Measurements from ENCODE around the gene TMC7.
"Not testable (repeated sequence)": the region's sequence is repeated elsewhere in the genome, so short reads cannot be mapped to it uniquely, and the experiment has no call there.

Gene TMC7

DNA sequence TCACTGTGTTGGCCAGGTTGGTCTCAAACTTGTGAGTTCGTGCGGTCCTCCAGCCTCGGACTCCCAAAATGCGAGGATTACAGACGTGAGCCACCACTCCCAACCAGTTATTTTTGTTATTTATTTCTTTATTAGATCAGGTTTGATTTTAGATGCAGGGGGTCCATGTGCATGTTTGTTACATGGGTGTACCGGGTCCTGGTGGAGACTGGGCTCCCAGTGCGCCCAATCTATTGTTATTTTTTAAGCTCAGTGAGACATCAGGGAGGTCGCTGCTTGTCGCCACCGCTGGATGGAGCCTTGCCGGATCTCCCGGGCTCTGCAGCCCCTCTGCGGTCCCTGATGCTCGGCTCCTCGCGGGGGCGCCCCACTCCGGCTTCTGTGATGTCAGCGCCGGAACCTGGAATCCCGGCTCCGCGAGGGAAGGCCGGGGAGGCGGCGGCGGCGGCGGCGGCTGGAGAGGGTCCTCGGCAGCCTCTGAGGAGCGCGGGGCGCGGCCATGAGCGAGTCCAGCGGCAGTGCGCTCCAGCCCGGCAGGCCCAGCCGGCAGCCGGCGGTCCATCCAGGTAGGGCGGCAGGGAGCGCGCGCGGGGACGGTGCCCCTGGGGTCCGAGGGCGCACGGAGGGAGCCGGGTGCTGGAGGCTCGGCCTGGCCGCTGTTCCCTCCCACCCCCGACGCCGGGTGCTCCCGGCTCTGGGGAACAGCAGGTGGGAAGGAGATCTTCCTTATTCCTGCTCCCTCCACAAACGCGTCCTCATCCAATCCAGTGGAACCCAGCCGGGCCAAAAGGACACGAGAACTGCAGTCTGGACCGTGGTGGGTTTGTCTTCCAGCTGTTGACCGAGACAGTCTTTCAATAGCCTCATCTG, at the start of gene TMC7:
Gene TMC7 (plus strand): TSS at position 370 of the 870 bp plus-strand sequence. CDS start 130 bp downstream, at position 500.
- peak in 1 of 3 donors; percentile 20 for DNase-seq (ENCODE audit: low read depth in 3 of 3)

DNA sequence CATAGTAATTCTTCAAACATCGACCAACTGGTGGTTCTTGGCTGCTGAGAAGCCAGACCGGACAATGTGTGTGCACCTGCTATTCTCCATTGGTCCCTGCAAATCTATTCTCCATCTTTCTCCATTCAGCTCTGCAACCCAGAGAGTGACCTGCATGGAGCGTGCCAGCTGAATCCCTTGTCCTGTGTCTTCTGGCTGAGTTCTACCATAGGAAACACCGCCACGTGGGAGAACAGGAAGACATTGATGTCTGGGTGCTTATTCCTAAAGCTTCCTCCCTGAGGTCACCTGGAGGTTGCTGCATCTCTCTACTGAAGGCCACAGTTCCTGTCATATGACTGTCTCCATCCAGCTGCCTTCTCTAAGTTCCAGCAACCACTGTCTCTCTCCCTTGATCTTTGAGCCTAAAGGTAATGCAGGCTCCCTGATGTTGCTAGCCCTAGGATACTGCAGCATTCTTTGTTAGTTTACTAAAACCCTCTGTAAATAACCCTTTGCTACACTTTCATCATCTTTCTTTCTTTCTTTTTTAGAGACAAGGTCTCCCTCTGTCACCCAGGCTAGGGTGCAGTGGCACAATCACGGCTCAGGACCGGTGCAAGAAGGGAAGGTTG, 46.9 kb upstream of the TMC7 start:
- no peak for DNase-seq (ENCODE audit: low read depth in 3 of 3)

DNA sequence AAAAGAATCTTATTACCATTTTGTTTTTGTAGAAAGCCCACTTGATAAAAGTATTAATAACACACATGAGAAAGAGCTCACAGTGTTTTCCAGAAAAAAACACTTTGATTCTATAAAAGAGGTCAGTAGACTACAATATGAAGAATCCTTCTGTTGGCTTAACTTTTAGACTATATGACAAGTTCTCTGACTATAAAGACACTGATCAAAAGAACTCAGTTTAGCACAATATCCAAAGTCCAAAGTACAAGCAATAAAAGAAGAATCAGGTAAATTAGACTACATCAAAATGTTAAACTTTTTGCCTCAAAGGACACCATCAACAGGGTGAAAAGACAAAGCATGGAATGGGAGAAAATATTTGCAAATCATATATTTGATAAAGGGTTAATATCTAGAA, 46.3 kb upstream of the TMC7 start:
- no peak for DNase-seq (ENCODE audit: low read depth in 3 of 3)

DNA sequence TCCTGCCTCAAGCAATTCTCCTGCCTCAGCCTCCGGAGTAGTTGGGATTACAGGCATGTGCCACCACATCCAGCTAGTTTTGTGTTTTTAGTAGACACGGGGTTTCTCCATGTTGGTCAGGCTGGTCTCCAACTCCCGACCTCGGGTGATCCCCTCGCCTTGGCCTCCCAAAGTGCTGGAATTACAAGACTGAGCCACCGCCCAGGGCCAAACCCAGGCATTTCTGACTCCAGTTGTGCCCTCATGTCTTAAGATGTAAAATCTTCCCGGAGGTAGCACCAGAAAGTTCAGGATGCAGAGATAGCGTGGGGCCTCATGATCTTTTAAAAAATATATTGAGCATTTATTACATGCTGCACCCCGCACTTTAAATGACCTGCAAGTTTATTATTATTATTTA, 44.7 kb upstream of the TMC7 start:
- DNase-seq (ENCODE audit: low read depth in 3 of 3): no peak

DNA sequence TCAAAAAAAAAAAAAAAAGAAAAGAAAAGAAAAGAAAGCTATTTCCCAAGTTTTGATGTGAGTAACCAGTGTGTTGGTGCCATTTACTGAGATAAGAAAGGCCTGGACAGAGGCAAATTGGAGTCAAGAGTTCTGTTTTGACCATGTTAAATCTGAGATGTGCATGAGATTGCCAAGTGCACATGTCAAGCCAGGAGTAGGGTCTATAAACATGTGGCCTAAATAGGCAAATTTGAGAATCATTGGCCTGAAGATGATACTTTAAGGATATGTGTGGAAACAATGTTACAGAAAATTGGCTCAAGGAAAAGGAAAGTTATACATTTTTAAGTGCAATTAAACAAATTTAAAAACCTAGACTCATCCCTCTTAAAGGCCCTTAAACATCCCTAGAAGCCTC, 42.3 kb upstream of the TMC7 start:
- DNase-seq (ENCODE audit: low read depth in 3 of 3): no peak

DNA sequence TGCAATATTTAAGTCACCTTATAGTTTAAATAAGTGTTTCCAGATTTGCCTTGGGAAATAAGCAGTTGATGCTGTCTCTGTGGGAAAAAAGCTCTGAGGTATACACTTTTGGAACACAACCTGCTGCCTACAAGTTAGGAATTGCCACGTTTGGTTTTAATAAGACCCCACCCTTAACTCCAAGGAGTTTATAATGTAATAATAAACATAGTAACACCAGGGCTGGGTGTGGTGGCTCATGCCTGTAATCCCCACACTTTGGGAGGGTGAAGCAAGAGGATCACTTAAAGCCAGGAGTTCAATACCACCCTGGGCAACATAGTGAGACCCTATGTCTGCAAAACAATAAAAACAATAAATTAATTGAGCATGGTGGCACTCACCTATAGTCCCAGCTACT, 41.7 kb upstream of the TMC7 start:
- no peak for DNase-seq (ENCODE audit: low read depth in 3 of 3)

DNA sequence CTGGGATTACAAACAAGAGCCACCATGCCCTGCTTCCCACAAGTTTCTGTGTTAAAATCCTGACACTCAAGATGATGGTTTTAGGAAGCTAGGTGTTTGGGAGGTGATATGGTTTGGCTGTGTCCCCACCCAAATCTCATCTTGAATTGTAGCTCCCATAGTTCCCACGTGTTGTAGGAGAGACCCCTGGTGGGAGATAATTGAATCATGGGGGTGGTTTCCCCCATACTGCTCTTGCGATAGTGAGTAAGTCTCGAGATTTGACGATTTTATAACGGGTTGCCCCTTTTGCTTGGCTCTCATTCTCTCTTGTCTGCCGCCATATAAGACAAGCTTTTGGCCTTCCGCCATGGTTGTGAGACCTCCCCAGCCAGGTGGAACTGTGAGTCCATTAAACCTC, 40.3 kb upstream of the TMC7 start:
- DNase-seq (ENCODE audit: low read depth in 3 of 3): no peak

DNA sequence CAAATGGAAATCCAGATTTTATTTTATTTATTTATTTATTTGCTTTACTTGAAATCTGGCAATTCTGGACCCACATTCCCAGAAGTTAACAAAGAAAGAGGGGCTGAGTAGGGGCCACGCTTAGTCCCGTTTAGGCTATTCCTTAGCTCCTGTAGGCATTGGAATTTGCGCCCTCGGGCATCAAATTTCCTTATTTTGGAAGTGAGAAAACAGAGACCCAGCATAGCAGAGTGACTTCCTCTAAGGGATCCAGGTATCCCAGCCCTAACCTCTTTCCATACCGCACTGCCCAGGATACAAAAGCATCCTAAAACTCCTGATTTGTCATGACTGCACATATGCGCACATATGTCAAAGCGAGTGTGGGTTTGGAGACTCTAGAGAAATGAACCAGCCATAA, 38.5 kb upstream of the TMC7 start:
- DNase-seq (ENCODE audit: low read depth in 3 of 3): no peak

DNA sequence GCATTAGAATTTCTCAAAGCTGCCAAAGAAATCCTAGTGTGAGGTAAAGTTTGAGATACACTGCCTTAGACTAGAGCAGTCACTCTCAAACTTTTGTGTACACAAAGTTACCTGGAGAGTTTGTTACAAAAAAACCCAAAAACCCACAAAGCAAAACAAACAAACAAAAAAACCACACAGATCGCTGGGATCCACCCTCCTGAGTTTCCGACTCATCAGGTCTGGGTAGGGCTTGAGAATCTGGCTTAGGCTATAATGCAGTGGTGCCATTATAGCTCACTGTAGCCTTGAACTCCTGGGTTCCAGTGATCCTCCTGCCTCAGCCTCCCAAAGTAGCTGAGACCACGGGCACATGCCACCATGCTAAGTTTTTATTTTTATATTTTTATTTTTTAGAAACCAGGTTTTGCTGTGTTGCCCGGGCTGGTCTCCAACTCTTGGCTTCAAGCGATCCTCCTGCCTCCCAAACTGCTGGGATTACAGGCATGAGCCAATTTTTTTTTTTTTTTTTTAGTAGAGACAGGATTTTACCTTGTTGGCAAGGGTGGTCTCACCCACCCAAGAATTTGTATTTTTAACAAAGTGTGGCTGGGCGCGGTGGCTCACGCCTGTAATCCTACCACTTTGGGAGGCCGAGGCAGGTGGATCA, 35.2 kb upstream of the TMC7 start:
- DNase-seq (ENCODE audit: low read depth in 3 of 3): no peak

DNA sequence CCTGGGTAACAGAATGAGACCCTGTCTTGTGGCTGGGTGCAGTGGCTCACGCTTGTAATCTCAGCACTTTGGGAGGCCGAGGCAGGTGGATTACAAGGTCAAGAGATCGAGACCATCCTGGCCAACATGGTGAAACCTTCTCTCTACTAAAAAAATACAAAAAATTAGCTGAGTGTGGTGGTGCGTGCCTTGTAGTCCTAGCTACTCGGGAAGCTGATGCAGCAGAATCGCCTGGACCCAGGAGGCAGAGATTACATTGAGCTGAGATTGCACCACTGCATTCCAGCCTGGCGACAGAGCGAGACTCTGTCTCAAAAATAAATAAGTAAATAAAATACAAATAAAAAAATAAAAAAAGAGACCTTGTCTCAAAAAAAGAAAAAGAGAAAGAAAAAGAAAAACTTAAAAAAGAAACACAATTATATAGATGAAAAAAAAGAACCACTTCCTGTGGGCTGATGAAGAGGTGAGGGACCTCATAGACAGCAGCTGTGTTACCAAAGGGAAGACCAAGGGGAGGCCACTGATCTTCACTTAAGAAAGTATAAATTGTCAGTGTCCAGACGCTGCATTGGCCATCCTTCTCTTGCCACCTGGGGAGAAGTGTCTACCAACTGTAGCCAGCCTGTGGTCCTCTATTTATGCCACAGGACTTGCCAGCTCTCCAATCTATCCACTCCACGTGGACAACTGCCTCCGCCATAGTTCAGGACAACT, 33.1 kb upstream of the TMC7 start:
- no peak for DNase-seq (ENCODE audit: low read depth in 3 of 3)

DNA sequence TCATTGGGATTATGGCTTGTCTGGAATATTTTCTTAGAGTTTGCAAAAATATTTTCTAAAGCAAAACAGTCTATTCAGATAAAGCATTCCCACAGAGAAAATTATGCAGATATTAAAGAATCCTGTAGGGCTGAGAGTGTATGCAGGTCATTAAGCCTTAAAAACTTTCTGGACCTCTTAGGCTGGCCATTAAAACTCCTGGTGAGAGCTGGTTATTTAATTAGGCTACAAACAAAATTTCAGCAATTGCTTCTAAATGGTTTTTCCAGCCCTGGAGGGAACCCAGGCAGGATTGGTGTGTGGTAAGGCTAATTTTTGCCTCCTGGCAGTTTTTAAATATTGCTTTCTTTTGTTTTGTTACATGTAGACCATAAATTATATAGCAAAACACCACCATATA, 30.2 kb upstream of the TMC7 start:
- DNase-seq (ENCODE audit: low read depth in 3 of 3): no peak

DNA sequence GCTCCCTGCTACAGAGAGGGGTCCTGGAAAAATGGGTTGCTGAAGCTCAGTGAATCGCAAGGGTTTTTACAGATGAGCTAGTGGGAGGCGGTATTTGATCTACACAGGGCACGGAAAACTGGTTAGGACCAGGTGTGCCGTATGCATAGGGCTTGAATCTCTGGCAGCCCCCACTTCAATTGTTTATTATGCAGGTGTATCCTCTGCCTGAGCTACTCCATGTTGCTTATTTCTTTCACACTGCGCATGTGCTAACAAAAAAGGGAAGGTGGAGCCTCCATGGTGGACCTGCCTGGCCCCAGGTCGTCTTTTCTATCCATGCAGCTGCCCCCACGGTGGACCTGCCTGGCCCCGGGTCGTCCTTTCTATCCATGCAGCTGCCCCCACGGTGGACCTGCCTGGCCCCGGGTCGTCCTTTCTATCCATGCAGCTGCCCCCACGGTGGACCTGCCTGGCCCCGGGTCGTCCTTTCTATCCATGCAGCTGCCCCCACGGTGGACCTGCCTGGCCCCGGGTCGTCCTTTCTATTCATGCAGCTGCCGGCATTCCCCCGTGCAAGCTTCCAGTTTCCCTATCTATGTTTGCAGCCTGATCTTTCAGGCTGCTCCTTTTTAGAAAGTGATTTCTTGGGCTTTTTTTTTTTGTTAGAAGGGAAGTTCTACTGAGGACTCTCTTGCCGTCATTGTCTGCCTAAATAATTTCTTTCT, 27.7 kb upstream of the TMC7 start:
- not testable (repeated sequence) for DNase-seq (ENCODE audit: low read depth in 3 of 3)

DNA sequence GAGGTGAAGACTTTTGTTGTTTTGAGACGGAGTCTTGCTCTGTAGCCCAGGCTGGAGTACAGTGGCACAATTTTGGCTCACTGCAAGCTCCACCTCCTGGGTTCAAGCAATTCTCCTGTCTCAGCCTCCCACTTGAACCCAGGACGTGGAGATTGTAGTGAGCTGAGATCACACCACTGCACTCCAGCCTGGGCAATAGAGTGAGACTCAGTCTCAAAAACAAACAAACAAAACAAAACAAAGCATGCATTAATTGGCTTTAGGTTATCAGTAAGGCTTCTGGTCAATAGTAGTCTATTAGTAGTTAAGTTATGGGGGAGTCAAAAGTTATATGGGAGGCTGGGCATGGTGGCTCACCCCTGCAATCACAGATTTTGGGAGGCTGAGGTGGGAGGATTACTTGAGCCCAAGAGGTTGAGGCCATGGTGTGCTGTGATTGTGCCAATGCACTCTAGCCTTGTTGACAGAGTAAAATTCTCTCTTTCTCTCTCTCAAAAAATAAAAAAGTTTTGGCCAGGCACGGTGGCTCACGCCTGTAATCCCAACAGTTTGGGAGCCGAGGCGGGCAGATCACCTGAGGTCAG, 27.0 kb upstream of the TMC7 start:
- not testable (repeated sequence) for DNase-seq (ENCODE audit: low read depth in 3 of 3)

DNA sequence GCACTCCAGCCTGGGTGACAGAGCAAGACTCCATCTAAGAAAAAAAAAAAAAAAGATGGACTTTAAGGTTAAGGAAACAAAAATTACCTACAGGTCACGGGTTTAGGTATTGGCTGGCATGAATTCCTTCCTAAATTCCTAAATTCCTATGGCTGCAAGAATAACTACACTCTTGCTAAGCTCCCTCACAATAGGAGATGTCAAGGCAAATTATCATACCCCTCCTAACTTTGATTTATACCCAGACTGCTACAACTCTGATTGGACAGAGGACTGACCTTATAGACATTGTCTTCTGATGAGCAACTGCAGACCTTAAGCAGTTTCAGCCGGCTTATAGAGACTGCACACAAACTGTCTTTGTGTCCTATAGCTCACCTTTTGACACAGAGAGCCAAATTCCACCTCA, 25.1 kb upstream of the TMC7 start:
- no peak for DNase-seq (ENCODE audit: low read depth in 3 of 3)

DNA sequence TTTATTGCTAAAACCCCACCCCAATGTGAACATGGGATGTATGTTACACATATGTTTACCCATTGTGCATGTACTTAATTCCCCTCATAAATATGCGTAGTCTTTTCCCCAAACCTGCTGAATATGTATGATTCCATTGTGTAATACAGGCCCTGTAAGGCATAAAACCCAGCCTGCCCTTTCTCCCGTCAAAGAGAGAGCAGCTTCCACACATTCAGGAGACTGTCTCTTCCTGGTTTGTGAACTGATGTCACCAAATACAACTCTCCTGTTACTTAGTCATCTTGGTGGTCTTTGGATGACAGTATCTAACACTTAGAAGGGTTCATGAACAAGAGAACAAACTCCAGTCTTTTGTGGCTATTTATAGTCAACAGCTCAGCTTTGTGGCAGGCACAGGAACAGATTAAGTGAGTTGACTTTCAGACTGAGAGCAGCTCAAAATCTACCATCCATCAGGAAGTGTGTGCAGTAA, 24.7 kb upstream of the TMC7 start:
- DNase-seq (ENCODE audit: low read depth in 3 of 3): no peak

DNA sequence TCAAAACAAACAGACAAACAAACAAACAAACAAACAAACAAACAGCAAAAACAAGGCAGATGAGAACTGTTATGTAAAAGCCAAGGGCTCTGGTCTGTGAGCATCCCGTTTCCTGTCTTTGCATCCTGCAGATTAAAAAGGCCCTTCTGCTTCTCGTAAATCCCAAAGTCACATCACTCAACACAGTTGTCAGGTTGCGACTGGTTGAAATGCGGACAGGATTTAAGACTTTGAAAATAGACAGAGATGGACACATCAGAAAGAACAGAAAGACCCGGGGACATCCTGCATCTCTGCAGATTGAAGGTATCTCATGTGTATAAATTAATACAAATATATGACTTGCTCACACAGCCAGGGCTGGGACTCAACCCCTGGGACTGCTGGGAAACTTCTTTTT, 18.2 kb upstream of the TMC7 start:
- no peak for DNase-seq (ENCODE audit: low read depth in 3 of 3)

DNA sequence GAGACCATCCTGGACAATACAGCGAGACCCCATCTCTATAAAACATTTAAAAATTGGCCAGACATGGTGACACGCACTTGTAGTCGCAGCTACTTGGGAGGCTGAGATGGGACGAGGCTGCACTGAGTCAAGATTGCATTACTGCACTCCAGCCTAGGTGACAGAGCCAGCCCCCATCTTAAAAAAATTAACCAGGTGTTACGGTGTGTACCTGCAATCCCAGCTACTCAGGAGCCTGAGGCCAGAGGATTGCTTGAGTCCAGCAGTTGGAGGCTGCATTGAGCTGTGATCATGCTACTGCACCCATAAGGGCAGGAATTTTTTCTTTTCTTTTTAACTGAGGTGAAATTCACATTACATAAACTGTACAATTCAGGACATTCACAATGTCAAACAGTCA, 16.9 kb upstream of the TMC7 start:
- no peak for DNase-seq (ENCODE audit: low read depth in 3 of 3)

DNA sequence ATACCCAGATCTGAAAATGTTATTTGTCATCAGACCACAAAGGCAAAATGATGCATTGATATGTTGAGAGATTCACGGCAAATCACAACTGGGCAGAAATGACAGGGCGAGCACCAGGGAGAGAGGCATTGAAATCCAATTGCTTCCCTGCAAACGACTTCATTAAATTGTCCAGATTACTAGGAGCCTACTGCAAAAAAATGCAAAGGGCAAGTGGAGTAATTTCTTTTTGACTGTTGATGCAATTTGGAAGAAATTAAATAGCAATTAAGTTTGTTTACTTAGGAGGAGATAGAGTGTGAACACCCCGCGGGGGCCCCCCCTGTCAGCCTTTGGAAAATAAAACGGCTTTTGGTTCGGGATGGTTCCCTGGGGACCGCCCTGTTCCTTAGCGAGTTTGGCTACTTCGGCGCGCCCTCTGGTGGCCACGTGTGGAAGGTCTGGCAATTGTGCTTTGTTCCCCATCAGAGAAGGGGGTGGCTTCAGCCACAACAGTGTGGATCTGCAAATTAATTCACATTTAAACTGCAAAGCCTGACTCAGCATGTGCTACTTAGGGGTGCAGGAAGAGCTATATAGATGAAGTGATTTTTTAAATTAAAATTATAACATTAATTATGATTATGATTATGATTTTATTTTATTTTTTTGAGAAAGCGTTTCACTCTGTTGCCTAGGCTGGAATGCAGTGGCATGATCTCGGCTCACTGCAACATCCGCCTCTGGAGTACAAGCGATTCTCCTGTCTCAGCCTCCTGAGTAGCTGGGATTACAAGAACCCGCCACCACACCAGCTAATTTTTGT, 14.5 kb upstream of the TMC7 start:
- peak; percentile 52 to 68 (median 67) for DNase-seq (ENCODE audit: low read depth in 3 of 3)

DNA sequence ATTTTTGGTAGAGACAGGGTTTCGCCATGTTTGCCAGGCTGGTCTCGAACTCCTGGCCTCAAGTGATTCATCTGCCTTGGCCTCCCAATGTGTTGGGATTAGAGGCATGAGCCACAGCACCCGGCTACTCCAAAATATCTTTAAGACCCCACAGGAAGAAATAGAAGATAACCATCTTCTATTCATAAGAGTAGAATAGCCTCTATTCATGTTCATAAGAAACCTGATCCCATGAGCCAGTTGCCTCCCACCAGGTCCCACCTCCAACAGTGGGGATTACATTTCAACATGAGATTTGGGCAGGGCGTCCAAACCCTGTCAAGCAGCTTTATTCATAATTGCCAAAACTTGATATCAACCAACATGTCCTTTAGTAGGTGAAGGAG, 13.9 kb upstream of the TMC7 start:
- no peak for DNase-seq (ENCODE audit: low read depth in 3 of 3)

DNA sequence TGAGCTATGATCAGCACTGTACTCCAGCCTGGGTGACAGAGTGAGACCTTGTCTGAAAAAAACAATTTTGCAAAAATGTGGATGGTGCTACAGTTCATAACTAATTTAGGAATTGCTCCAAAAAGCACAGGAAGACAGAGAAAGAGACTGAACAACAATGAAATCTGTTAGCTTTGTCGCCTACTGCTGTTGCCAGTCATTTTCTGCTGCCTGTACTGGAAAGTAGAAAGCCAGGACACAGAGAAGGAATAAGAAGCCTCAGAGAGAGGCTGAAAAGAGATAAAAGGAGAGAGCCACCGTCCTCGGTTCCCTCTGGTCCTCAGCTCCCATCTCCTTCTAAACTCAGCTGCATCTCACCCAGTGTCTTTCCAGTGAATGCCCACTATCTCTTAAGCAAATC, 8.6 kb upstream of the TMC7 start:
- DNase-seq (ENCODE audit: low read depth in 3 of 3): no peak

All from stimulated activated CD4-positive, alpha-beta T cell treated with anti-CD3 and anti-CD28 coated beads, TNF-alpha, amount 100 ng/mL, for 48 hours (primary cell).